ENCODE measurements around the gene TSSK1B.
A peak's percentile ranks its signal among the peaks of the same experiment; 100 is the strongest.
"Not testable (repeated sequence)": the region's sequence is repeated elsewhere in the genome, so short reads cannot be mapped to it uniquely, and the experiment has no call there.

TSSK1B gene, protein sequence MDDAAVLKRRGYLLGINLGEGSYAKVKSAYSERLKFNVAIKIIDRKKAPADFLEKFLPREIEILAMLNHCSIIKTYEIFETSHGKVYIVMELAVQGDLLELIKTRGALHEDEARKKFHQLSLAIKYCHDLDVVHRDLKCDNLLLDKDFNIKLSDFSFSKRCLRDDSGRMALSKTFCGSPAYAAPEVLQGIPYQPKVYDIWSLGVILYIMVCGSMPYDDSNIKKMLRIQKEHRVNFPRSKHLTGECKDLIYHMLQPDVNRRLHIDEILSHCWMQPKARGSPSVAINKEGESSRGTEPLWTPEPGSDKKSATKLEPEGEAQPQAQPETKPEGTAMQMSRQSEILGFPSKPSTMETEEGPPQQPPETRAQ

DNA sequence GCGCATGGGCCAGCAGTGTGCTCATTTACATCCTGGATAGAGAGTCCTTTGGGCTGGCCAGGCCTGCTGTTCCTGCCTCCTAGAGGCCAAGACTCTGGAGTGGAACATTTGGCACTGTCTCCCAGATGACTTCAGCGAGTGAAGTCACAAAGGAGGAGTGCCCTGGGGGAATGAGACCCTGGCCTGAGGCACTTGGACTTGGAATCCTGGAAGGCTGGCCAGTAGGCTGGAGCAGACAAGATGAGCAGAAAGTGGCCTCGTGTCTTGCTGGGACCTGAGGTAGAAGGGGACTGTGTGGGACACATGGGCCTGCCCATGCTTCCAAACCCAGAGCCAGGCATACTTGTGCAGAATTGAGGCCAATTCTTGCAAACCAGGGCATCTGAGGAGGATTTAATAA lies at the start of gene TSSK1B:
TSS of gene TSSK1B (minus strand) at position 101 of the 400 bp plus-strand sequence. CDS start 150 bp downstream, outside the sequence.
- DNase-seq (ENCODE audit: low spot score): no peak

DNA sequence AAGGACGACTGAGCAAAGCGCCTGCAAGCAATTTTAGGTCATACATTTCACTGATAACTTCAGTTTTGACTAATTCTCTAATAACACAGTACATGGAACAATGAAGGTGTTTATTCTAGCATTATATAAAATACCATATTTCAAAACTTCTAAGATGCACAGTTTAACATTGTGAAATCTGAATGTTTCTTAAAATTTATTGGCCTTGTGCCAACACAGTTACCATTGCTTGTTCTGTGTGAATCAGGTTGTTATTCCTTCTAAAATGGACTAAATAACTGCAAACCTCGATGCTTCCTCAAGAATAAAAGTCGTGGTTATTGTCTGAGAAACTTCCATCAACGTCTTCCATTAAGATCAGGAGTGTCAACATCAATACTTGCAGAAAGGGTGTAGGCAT lies 45.5 kb upstream of the TSSK1B start:
- no peak for DNase-seq (ENCODE audit: low spot score)

DNA sequence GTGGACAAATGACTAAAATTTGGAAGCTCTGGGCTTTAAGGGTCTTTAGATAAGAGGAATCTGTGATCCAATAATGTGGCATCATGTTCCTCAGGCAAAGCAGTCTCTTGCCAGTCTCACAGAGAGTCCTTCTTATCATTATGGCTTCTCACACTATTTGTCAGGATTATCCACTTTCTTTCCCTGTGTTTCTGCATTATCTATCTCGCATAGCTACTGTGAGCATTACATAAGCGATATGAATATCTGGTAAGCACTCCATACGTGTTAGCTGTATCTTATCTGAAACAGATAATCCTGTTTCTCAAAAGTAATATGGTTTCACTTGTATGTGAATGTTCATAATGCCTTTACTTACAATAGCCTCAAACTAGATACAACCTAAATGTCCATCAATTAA lies 43.9 kb upstream of the TSSK1B start:
- DNase-seq (ENCODE audit: low spot score): no peak

DNA sequence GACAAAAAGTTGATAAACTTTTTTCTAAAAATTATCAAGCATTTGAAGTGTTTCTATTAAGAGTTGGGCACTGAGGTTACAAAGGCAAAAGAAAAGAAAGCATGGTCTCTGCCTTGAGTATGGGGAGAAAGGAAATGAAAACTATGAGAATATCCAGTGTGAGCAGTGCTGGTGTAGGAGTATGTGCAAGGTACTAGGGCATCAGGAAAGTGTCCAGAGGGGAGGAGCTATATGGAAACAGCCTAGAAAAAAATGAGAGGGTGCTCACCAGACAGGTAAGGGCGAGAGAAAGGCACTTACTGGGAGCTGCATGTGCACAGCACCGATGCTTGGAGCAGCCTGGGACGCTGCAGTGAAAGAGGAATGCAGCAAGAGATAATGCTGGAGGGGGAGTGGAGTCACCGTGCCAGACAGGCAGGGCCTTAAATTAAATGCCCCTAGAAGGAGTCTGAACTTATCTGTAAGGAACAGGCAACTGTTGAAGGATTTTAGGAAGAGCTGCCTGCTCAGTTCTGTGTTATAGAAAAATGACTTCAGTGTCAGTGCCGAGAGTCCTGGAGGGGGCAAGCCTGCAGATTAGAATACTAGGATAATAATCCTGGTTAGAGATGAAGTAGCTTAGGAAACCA lies 39.4 kb upstream of the TSSK1B start:
- no peak for DNase-seq (ENCODE audit: low spot score)

DNA sequence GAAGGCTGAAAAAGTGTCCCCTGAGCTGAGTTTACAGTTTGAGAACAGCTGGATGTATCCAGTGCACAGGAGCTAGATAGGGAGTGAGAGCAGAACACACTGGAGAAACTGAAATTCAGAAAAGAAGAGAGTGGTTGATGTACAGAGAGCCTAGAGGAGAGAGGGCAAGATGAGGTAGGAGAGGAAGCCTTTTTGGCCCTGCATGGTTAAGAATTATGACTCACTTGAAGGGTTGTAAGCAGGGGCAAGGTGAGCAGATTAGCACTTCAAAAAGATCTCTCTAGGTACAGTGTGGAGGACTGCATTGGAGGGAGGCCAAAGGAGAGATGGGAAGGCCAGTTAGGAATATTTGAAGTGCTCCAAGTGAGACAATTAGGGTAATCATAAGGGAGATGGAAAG lies 28.2 kb upstream of the TSSK1B start:
- no peak for DNase-seq (ENCODE audit: low spot score)

DNA sequence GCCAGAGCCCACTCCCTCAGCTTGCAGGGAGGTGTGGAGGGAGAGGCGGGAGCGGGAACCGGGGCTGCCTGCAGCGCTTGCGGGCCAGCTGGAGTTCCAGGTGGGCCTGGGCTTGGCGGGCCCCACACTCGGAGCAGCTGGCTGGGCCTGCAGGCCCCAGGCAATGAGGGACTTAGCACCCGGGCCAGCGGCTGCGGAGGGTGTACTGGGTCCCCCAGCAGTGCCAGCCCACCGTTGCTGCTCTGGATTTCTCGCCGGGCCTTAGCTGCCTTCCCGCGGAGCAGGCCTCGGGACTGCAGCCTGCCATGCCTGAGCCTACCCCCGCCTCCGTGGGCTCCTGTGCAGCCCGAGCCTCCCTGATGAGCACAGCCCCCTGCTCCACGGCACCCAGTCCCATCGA lies 22.3 kb upstream of the TSSK1B start:
- not testable (repeated sequence) for DNase-seq (ENCODE audit: low spot score)

DNA sequence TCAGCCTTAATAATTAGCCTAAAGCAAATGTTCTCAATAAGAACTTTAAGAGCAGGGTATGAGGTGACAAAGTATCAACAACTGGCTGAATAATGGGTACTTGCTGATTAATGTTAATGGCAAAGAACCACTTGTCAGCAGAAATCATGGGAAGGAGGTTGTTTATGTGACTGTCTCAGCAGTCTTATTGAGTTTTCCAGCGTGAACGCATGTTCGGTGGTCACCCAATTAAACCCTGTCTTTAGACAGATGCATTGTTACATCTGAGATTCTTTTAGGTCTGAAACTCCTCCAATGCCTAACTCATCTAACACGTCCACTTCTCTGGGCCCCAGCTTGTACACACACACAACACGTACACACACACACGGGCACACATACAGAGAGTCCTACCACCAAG lies 18.2 kb upstream of the TSSK1B start:
- DNase-seq (ENCODE audit: low spot score): no peak

DNA sequence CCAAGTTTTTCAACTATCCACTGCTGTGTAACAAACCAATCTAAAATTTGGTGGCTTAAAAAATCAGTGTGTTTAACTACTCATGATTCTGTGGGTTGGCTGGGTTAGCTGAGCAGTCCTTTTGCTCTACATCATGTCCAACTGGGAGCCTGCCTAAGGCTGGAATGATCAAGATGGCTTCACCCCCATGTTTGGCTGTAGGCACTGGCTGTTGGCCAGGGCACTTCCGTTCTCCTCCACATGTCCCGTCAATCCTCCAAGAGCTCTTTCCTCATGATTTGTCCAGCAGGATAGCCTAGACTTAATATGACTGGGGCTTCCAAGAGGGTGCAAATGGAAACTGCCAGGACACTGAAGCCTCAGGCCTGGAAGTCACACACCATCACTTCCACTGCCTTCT lies 17.0 kb upstream of the TSSK1B start:
- peak; percentile 28 for DNase-seq (ENCODE audit: low spot score)

DNA sequence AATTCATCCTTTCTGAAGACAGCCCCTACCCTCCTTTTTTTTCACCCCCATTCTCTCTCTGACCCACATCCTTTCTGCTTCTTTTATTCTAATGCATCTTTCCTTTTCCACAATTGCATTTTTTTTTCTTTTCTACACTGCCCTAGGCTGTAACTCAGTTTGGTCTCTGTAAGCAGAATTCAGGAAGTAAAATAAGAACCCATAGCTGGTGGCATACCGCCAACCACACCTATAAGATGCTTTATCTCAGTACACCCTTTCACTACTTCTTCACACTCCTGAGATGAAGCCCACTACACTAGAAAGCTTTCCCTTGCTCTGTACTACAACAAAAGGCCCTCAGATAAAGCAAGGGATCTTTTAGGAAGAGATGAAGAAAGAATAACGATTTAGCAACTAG lies 16.1 kb upstream of the TSSK1B start:
- DNase-seq (ENCODE audit: low spot score): no peak

DNA sequence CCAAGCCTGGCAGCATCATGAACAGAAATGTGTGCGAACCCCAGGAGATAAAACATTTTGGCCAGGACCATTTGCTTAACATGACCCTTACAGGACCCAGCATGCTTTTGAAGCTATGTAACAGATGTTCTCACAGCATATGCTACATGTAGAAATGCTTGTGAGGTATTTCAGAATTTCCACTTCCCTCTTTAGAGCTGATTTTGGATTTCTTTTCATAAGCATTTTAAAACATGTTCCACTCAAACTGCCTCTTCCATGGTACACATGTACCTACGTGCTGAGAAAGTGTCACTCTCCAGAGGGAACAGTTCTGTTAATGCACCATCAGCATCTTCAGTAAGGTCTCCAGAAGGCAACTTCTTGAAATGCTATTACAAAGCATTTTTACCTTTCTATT lies 15.7 kb upstream of the TSSK1B start:
- no peak for DNase-seq (ENCODE audit: low spot score)

DNA sequence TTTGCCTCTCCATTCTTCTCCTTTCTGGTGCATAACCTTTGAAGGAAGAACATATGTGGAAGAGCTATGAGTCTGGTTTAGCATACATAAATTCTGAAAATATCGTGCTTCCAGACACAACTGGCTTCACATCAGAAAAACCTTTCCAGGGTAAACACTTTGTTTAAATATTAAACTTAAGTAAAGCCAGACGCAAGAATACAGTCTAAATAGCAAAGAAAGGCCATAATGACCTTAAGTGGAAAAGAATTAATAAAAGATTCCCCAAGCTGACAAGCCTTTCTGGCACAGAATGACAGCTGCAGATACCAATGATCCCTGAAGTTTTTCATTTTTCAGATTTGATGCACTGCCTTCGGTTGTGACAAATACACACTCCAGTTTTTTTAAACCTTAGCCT lies 13.5 kb upstream of the TSSK1B start:
- no peak for DNase-seq (ENCODE audit: low spot score)

DNA sequence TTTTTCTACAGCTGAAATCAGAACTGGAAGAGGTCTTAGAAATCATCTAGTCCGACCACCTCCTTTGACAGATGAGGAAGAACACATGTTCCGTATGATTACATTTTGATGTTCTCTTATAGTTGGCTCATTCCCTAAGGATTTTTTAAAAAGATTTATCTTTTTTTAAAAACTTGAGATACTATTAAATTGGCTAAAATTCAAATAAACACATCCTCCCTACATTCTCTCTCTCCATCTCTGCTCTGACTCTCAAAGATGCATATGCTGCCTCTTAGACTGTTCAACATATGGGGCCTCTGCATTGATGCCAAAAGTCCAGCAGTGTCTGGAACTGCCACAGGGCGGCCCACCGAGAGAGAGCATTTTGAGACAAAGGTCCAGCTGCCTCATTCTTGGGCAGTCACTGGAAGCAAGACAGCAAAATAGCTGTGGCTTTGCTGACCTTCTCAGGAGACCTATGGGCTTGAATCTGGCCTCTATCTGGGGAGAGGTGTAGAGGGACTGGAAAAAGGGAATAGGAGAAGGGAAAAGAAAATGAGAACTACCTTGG lies 12.8 kb upstream of the TSSK1B start:
- peak; percentile 81 for DNase-seq (ENCODE audit: low spot score)

DNA sequence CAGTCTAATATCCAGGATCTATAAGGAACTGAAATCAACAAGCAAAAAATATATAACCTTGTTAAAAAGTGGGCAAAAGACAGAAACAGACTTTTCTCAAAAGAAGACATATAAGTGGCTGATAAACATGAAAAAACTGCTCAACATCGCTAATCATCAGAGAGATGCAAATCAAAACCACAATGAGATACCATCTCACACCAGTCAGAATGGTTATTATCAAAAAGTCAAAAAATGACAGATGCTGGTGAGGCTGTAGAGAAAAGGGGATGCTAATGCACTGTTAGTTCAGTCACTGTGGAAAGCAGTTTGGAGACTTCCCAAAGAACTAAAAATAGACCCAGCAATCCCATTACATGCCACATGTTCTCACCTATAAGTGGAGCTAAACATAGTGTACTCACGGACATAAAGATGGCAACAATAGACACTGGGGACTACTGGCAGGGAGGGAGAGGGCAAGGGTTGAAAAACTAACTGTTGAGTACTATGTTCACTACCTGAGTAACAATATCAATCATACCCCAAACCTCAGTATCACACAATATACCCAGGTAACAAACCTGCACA lies 11.7 kb upstream of the TSSK1B start:
- no peak for DNase-seq (ENCODE audit: low spot score)

DNA sequence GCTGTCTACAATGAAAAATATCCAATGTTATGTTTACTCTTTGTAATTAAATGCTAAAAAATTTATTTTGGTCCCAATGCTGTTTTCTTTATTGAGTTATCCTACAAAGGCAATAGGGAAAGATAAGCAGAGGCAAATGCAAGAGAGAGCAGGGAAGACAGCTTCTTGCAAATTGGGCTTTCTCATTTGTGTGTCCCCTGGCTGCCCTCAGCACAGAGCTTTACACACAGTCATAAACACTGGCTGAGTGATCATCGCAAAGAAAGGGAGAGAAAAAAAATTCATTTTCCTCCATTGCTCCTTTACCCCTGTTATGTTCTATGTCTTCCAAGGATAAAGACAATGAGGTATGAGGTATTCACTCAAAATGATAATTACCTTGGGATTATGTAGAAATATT lies 2.3 kb upstream of the TSSK1B start:
- DNase-seq (ENCODE audit: low spot score): no peak

DNA sequence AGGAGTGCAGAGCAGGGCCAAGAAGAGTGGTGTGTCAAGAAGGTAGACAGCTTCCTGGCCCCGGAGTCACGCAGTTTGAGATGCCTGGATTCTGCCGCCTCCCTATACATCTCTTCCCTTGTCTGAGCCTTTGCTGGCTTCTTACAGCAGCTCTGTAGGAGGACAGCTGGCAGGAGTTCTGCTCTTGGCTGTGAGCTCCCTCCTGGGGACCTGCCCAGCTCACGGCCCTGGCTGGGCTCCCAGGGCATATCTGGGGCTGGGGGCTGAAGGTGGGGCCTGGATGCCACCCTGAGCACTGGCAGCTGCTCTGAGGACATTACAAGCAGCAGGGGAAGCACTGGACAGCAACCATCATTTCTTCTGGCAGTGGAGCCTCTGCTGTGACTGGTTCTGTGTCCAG lies 786 bp upstream of the TSSK1B start:
- DNase-seq (ENCODE audit: low spot score): peak; percentile 17

DNA sequence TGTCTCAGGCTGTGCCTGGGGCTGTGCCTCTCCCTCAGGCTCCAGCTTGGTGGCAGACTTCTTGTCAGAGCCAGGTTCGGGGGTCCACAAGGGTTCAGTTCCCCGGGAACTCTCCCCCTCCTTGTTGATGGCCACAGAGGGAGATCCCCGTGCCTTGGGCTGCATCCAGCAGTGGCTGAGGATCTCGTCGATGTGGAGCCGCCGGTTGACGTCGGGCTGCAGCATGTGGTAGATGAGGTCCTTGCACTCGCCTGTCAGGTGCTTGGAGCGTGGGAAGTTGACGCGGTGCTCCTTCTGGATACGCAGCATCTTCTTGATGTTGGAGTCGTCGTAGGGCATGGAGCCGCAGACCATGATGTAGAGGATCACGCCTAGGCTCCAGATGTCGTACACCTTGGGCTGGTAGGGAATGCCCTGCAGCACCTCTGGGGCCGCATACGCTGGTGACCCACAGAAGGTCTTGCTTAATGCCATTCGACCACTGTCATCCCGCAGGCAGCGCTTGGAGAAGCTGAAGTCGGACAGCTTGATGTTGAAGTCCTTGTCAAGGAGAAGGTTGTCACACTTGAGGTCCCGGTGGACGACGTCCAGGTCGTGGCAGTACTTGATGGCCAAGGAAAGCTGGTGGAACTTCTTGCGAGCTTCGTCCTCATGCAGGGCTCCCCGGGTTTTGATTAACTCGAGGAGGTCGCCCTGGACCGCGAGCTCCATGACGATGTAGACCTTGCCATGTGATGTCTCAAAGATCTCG lies 752 bp downstream of the TSSK1B start:
- no peak for DNase-seq (ENCODE audit: low spot score)

DNA sequence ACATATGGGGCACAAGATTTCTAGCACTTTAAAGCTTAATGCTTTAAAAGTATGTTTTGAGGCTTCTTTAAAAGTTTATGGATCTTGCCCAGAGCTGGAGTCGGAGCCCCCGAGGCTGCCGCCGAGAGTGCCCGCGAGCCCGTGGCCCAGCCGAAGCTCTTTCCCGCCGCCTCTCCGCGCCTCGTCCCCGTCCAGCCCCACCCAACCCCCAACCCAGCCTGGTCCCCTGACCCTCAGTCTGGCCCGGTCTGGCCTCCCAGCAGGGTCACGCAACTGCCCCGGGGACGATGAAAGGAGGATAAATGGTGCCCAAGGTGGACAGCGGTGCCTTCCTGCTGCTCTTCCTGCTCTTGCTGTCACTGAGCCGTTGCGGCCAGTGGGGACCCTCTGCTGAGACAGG lies 1.7 kb downstream of the TSSK1B start:
- DNase-seq (ENCODE audit: low spot score): no peak

DNA sequence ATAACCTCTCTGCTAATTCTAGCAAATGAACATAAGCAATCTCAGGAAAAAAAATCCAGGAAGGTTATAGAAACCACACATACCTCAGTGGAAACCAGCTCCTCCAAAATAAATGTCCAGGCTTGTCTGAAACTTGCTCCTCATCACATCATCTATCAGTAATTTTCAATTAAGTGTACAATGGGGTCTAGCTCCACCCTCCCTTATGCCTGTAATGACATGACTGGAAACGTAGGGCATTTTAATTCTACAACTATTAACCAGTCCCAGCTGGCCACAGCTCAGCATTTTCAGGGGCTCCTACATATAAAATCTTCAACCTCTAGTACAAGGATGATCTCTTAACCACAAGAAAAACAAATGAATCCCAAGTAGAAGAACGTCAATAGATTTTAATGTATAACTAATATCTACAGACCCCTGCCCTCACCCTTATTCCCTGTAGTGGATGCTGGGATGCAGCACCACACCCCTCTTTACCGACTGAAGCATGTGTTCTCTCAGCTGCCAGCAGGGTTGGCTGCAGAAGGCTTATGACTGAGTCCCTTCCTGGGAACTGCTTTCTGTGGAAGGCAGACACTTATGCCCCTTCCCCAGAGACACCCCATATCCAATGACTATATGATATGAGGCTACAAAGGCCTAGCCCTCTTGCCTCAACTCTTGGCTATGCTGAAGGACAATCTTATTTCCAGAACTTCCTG lies 6.8 kb downstream of the TSSK1B start:
- no peak for DNase-seq (ENCODE audit: low spot score)

DNA sequence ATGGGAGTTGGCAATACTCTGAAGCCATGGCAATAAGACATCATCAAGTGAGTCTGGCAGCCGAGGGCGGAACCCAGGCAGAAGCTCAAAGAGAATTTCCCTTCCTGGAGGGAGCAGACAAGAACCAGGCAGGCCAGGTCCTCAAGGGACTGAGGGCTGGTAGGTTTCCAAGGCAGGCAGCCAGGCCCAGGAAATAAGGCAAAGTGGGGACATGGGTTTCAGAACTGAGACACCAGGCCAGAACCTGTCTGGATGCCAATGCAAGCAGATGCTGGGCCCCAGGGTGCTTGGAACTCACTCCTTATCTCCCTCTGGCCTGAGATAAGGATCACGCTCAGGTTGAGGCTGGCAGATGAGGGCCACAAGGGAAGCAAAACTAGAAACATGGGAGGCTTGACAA lies 8.9 kb downstream of the TSSK1B start:
- DNase-seq (ENCODE audit: low spot score): peak; percentile 88

DNA sequence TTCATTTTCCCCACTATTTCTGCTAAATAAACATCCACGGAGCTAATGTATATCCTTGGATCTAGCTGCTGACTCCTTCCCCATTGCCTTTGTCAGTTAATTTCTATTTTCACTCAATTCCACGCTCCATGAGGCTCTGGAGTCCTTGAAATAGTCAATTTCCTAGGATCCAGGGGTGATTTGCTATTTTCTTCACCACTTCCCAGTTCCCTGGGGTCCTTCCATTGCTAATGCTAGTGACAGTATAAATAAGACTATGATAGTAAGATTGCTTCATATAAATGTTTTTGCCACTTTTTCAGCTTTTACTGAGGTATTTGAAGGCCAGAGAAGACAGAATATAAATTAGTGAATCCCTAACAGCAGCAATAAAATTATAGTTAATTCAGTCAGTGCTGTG lies 13.1 kb downstream of the TSSK1B start:
- no peak for DNase-seq (ENCODE audit: low spot score)

DNA sequence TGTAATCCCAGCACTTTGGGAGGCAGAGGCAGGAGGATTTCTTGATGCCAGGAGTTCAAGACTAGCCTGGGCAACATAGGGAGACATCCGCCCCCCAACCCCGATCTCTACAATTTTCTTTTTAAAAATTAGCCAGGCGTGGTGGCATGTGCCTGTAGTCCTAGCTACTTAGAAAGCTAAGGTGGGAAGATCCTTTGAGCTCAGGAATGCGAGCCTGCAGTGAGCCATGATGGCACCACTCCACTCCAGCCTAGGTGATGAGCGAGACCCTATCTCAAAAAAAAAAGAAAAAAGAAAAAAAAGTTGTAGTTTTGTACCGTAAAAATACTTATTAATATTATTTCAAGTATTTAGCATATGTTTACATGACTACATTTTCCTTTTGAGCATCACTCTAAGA lies 29.3 kb downstream of the TSSK1B start:
- DNase-seq (ENCODE audit: low spot score): no peak

DNA sequence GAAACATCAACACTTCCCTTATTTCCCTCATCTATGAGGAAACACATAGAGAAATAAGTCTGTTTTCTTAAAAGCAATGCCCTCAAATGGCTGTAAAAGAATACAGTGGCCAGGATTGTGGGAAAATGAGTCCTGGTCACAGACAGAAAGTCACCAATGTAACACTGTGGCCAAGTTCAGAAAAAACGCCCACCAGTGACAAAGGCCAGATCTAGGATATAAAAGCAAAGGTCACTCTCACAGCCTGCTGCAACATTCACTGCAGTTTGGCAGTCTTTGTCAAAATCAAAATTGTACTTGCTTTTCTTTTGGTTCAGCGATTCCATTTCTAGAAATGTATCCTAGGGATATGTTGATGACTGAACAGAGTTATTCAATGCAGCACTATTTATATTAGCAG lies 30.5 kb downstream of the TSSK1B start:
- DNase-seq (ENCODE audit: low spot score): no peak

Data from cerebellar cortex (tissue), 1 donor.